22Rv1 (cell line): ENCODE results near the gene NACC1.

Experiments used
- H3K27ac ChIP-seq: fragments of 450-650 bp; 2 replicates; pipeline ENCODE4 v1.5.1; 2017
- CTCF ChIP-seq: fragments of 450-650 bp; IDR thresholded peaks from 2 replicates; pipeline ENCODE4 v1.5.1; 2017; ENCODE audit warnings: mild to moderate bottlenecking
- ZFX ChIP-seq: fragments of 450-650 bp; IDR thresholded peaks from 2 replicates; pipeline ENCODE4 v1.6.1; 2017; ENCODE audit warnings: antibody characterized with exemption, borderline replicate concordance

Gene NACC1

GRCh38 chr19:13074378-13074777, 43.7 kb upstream of the NACC1 start:
- H3K27ac ChIP-seq: no peak overlapping the region

DNA sequence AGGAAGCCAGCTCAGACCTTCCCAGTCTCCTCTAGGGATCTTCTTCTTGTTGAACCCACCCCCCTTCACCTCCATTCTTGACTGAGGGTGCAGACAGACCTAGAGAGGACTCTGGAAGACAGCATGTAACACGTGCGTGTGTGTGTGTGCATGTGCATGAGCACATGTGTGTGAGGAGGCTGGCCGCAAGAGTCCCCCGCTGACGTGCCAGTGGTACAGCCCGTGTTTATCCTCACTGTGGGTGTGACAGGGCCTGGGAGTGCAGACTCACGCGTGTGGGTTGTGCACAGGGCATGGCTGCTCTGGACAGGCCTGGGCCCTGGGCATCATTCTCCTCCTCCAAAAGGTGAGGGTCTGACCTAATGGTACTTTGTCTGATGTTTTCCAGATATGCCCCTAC, 41.7 kb upstream of the NACC1 start:
- TF ChIP-seq CTCF (no peak), ZFX (no peak)
- no peak overlapping the region for H3K27ac ChIP-seq

More at GRCh38 chr19:13074378-13074777, 43.7 kb upstream of the NACC1 start:
- TF ChIP-seq ZFX: no peak
- no peak for TF ChIP-seq CTCF

DNA sequence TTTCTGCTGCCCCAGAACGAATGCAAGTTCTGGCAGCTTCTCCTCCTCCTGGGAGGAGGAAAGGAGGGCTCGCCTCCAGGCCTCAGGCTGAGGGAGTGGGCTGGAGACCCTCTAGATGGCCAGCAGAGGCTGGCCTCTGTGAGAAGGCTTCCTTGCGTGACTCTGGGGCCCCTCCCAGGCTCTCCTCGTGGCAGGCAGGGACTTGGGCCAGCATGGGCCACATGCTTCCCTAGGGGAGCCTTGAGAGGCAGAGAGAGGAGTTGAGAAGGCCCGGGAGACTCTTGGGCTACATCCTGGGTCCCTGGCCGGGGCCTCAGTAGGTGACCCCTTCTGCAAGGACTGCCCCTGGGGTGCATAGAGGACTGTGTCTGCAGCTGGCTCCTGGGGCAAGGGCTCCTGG, 41.3 kb upstream of the NACC1 start:
- no peak for TF ChIP-seq CTCF
- TF ChIP-seq ZFX: no peak
- no peak overlapping the region for H3K27ac ChIP-seq

GRCh38 chr19:13077240-13077639, 40.8 kb upstream of the NACC1 start:
- TF ChIP-seq ZFX: no peak
- no peak for TF ChIP-seq CTCF
- H3K27ac ChIP-seq: no peak overlapping the region

DNA sequence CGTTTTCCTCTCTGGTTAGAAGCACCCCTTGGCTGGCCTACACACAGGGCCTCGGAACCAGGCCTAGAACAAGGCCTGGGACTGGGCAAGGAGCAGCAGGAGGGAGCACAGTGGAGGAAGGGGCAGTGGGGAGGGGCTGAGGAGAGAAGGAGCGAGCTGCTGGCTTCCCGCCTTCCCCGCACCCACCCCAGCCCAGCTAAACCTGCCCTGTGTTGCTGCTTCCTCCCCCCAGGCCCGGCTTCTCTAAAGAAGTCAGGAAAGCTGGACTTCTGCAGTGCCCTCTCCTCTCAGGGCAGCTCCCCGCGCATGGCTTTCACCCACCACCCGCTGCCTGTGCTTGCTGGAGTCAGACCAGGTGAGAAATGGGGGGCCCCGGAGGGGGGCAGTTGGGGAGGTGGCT, 39.7 kb upstream of the NACC1 start:
- peak overlapping the region; percentile 17; the same call in 1 of the 2 replicates for H3K27ac ChIP-seq

GRCh38 chr19:13078897-13079541, 39.0 kb upstream of the NACC1 start:
- TF ChIP-seq ZFX (no peak), CTCF (no peak)
- peak overlapping the region; percentile 17; the same call in 1 of the 2 replicates for H3K27ac ChIP-seq

More for the DNA sequence above, 39.7 kb upstream of the NACC1 start:
- TF ChIP-seq ZFX (no peak), CTCF (no peak)

DNA sequence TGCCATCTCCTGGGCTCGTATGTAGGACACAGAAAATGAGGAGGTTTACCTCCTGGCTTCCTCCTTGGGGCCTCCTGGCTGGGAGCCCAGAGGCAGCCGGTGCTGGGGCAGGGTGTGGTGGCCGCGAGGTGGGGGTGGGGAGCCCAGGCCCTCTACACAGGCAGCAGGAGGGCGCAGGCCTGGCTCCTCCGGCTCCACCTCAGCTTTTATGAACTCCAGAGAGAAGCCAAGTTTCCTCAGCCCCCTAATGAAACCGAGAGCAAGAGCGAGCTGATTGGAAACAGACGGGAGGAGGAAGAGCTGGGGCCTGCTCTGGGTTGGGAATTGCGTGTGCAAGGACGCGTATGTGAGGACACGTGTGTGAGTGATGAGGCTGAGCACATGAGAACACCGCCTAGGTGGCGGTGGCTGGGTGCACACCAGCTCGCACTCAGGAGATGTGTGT, 38.5 kb upstream of the NACC1 start:
- peak overlapping the region; percentile 17 for H3K27ac ChIP-seq
- TF ChIP-seq ZFX: no peak
- no peak for TF ChIP-seq CTCF
